ENCODE measurements around the gene PRM1. TPM values are rescaled to one million over a fixed set of nuclear protein-coding genes. Genes with fewer than 3 reads are reported as not detected.

Gene PRM1
- total RNA-seq, 3 donors from 2014 or later (not counting 1 experiment from before 2014, with no cell fraction given) = not detected

- H3K27me3 ChIP-seq (ENCODE audit: control insufficient read depth, insufficient read depth, low read length) = peaks cover 10% of the 10 kb centered on the region
- H3K36me3 Mint-ChIP-seq = no peaks in the 10 kb centered on the region
- peaks cover 19 to 25% of the 10 kb centered on the region in 2 donors for H3K4me1 Mint-ChIP-seq
- ATAC-seq (no peak), DNase-seq (no peak)
- peaks cover 30 to 37% of the 10 kb centered on the region in 2 donors for H3K27me3 Mint-ChIP-seq (ENCODE audit: low read depth in 2 of 2)
- no peak overlapping the region for H3K4me3 Mint-ChIP-seq
- TF ChIP-seq CTCF (IDR thresholded peaks at IDR 0.05) = no peak
- H3K9me3 Mint-ChIP-seq = no peaks in the 10 kb centered on the region
- no peak overlapping the region for H3K27ac Mint-ChIP-seq
- peaks cover 31% of the 10 kb centered on the region for H3K4me1 ChIP-seq (ENCODE audit: control insufficient read depth, insufficient read depth, low read length)
- 92% methylated on average over 8 of the region's 11 CpGs for WGBS (ENCODE audit: insufficient coverage)
- no peak overlapping the region for H3K27ac ChIP-seq (ENCODE audit: low read length)
- H3K36me3 ChIP-seq (ENCODE audit: control insufficient read depth, insufficient read depth, low read length) = no peaks in the 10 kb centered on the region
- H3K4me3 ChIP-seq (ENCODE audit: low read length) = no peak overlapping the region
- H3K9me3 ChIP-seq (ENCODE audit: control insufficient read depth, insufficient read depth, low read length) = peaks cover 7% of the 10 kb centered on the region
- intact Hi-C loops (cut with micrococcal nuclease) = no loop called here
These were observed 42.6 kb upstream of the PRM1 start for GRCh38 chr16:11323551-11324336.

DNA sequence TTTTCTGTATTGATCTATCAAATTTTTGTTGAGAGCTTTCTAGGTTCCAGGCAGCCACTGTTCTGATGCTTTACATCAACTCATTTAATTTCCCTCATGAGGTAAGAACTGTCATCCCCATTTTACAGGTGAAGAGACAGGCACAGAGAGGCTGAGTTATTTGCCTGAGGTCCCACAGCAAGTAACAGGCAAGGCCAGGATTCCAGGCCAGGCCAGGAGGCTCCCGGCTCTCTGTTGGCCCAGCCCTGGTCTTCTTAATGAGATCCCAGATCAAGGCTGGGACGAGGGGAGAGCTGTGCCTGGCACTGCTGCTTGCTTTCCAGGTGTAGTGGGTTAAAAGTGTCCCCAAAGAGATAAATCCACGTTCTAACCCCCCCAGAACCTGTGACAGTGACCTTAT is 41.7 kb upstream of the PRM1 start:
- Mint-ChIP-seq H3K9me3 (no peaks in the 10 kb centered on the region), H3K4me3 (no peak overlapping the region)
- WGBS (ENCODE audit: insufficient coverage) = 100% methylated on average over 3 of the region's 3 CpGs

DNA sequence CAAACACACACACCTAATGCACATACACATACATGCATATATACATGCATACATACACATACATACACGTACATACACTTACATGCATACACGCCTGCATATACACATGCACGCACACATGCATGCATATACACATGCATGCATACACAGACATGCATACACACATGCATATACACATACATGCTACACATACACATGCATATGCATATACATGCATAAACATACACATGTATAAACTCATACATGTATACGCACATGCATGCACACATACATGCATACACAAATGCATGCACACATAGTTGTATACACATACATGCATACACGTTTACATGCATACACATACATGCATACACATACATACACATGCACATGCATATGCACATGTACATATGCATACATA is 40.5 kb upstream of the PRM1 start:
- H3K4me3 Mint-ChIP-seq = no peak overlapping the region
- peaks cover under 1 to 10% of the 10 kb centered on the region in 2 donors for H3K4me1 Mint-ChIP-seq

More for the DNA sequence above, 41.7 kb upstream of the PRM1 start:
- H3K27ac ChIP-seq (ENCODE audit: low read length) = no peak overlapping the region
- intact Hi-C loops (cut with micrococcal nuclease) = no loop called here
- no peak overlapping the region for H3K4me3 ChIP-seq (ENCODE audit: low read length)
- peaks cover 9 to 15% of the 10 kb centered on the region in 2 donors for H3K4me1 Mint-ChIP-seq
- H3K27me3 Mint-ChIP-seq (ENCODE audit: low read depth in 2 of 2) = peaks cover 22 to 33% of the 10 kb centered on the region in 2 donors
- H3K36me3 Mint-ChIP-seq = no peaks in the 10 kb centered on the region
- peaks cover 22% of the 10 kb centered on the region for H3K4me1 ChIP-seq (ENCODE audit: control insufficient read depth, insufficient read depth, low read length)
- H3K9me3 ChIP-seq (ENCODE audit: control insufficient read depth, insufficient read depth, low read length) = peaks cover 7% of the 10 kb centered on the region
- no peak overlapping the region for H3K27ac Mint-ChIP-seq
- no peak for TF ChIP-seq CTCF (IDR thresholded peaks at IDR 0.05)
- ATAC-seq (no peak), DNase-seq (no peak)
- H3K27me3 ChIP-seq (ENCODE audit: control insufficient read depth, insufficient read depth, low read length) = peaks cover 6% of the 10 kb centered on the region
- no peaks in the 10 kb centered on the region for H3K36me3 ChIP-seq (ENCODE audit: control insufficient read depth, insufficient read depth, low read length)

More for the DNA sequence above, 40.5 kb upstream of the PRM1 start:
- Histone ChIP-seq H3K27me3 (ENCODE audit: control insufficient read depth, insufficient read depth, low read length) (no peaks in the 10 kb centered on the region), H3K4me3 (ENCODE audit: low read length) (no peak overlapping the region), H3K36me3 (ENCODE audit: control insufficient read depth, insufficient read depth, low read length) (no peaks in the 10 kb centered on the region), H3K9me3 (ENCODE audit: control insufficient read depth, insufficient read depth, low read length) (no peaks in the 10 kb centered on the region), H3K27ac (ENCODE audit: low read length) (no peak overlapping the region), H3K4me1 (ENCODE audit: control insufficient read depth, insufficient read depth, low read length) (peaks cover 11% of the 10 kb centered on the region)
- Mint-ChIP-seq H3K27ac (no peak overlapping the region), H3K36me3 (no peaks in the 10 kb centered on the region), H3K27me3 (ENCODE audit: low read depth in 2 of 2) (peaks cover 14 to 21% of the 10 kb centered on the region in 2 donors), H3K9me3 (no peaks in the 10 kb centered on the region)
- no peak for TF ChIP-seq CTCF (IDR thresholded peaks at IDR 0.05)
- intact Hi-C loops (cut with micrococcal nuclease) = no loop called here
- no peak for DNase-seq
- WGBS (ENCODE audit: insufficient coverage) = 89% methylated on average over 5 of the region's 5 CpGs
- ATAC-seq = no peak
